ENCODE measurements around the gene ELMO2.

Gene ELMO2

GRCh38 chr20:46406200-46406985 lies at the start of gene ELMO2:
TSS of gene ELMO2 (minus strand) at chr20:46406615. CDS start at chr20:46394482, 12,133 bp downstream.
- no peaks in the 10 kb centered on the region for H3K27me3 ChIP-seq (ENCODE audit: control insufficient read depth, insufficient read depth, low read length)
- H3K4me1 ChIP-seq (ENCODE audit: control insufficient read depth, insufficient read depth, low read length) = peaks cover 23% of the 10 kb centered on the region
- peak within 1 kb of the TSS; percentile 66 for H3K9ac ChIP-seq (ENCODE audit: low read length)
- peak within 1 kb of the TSS; percentile 90 for H3K27ac ChIP-seq (ENCODE audit: low read depth, low read length)
- H3K4me3 ChIP-seq (ENCODE audit: low read length) = peak within 1 kb of the TSS; percentile 83
- H3K36me3 ChIP-seq (ENCODE audit: control insufficient read depth, insufficient read depth, low read length) = no peaks in the 10 kb centered on the region

- no peaks in the 10 kb centered on the region for H3K27me3 ChIP-seq (ENCODE audit: control insufficient read depth, insufficient read depth, low read length)
- no peak overlapping the region for H3K27ac ChIP-seq (ENCODE audit: low read depth, low read length)
- no peaks in the 10 kb centered on the region for H3K36me3 ChIP-seq (ENCODE audit: control insufficient read depth, insufficient read depth, low read length)
- no peak overlapping the region for H3K9ac ChIP-seq (ENCODE audit: low read length)
- H3K4me1 ChIP-seq (ENCODE audit: control insufficient read depth, insufficient read depth, low read length) = no peaks in the 10 kb centered on the region
- no peak overlapping the region for H3K4me3 ChIP-seq (ENCODE audit: low read length)
Observed at GRCh38 chr20:46455729-46456128, 49.3 kb upstream of the ELMO2 start.

GRCh38 chr20:46446851-46447250 lies 40.4 kb upstream of the ELMO2 start:
- H3K4me1 ChIP-seq (ENCODE audit: control insufficient read depth, insufficient read depth, low read length) = no peaks in the 10 kb centered on the region
- no peak overlapping the region for H3K27ac ChIP-seq (ENCODE audit: low read depth, low read length)
- no peaks in the 10 kb centered on the region for H3K27me3 ChIP-seq (ENCODE audit: control insufficient read depth, insufficient read depth, low read length)
- no peaks in the 10 kb centered on the region for H3K36me3 ChIP-seq (ENCODE audit: control insufficient read depth, insufficient read depth, low read length)
- no peak overlapping the region for H3K4me3 ChIP-seq (ENCODE audit: low read length)
- H3K9ac ChIP-seq (ENCODE audit: low read length) = no peak overlapping the region

GRCh38 chr20:46439837-46440236 lies 33.4 kb upstream of the ELMO2 start:
- H3K27me3 ChIP-seq (ENCODE audit: control insufficient read depth, insufficient read depth, low read length) = no peaks in the 10 kb centered on the region
- H3K9ac ChIP-seq (ENCODE audit: low read length) = no peak overlapping the region
- no peak overlapping the region for H3K4me3 ChIP-seq (ENCODE audit: low read length)
- H3K36me3 ChIP-seq (ENCODE audit: control insufficient read depth, insufficient read depth, low read length) = no peaks in the 10 kb centered on the region
- H3K27ac ChIP-seq (ENCODE audit: low read depth, low read length) = no peak overlapping the region
- H3K4me1 ChIP-seq (ENCODE audit: control insufficient read depth, insufficient read depth, low read length) = no peaks in the 10 kb centered on the region

GRCh38 chr20:46438156-46438750 lies 31.8 kb upstream of the ELMO2 start:
- Histone ChIP-seq H3K27ac (ENCODE audit: low read depth, low read length) (no peak overlapping the region), H3K27me3 (ENCODE audit: control insufficient read depth, insufficient read depth, low read length) (no peaks in the 10 kb centered on the region), H3K36me3 (ENCODE audit: control insufficient read depth, insufficient read depth, low read length) (no peaks in the 10 kb centered on the region), H3K4me1 (ENCODE audit: control insufficient read depth, insufficient read depth, low read length) (no peaks in the 10 kb centered on the region), H3K9ac (ENCODE audit: low read length) (no peak overlapping the region), H3K4me3 (ENCODE audit: low read length) (no peak overlapping the region)

- no peaks in the 10 kb centered on the region for H3K36me3 ChIP-seq (ENCODE audit: control insufficient read depth, insufficient read depth, low read length)
- H3K27me3 ChIP-seq (ENCODE audit: control insufficient read depth, insufficient read depth, low read length) = no peaks in the 10 kb centered on the region
- H3K9ac ChIP-seq (ENCODE audit: low read length) = no peak overlapping the region
- no peak overlapping the region for H3K4me3 ChIP-seq (ENCODE audit: low read length)
- no peaks in the 10 kb centered on the region for H3K4me1 ChIP-seq (ENCODE audit: control insufficient read depth, insufficient read depth, low read length)
- H3K27ac ChIP-seq (ENCODE audit: low read depth, low read length) = no peak overlapping the region
Observed at GRCh38 chr20:46435146-46435545, 28.7 kb upstream of the ELMO2 start.

- Histone ChIP-seq H3K27ac (ENCODE audit: low read depth, low read length) (no peak overlapping the region), H3K4me1 (ENCODE audit: control insufficient read depth, insufficient read depth, low read length) (no peaks in the 10 kb centered on the region), H3K9ac (ENCODE audit: low read length) (no peak overlapping the region), H3K4me3 (ENCODE audit: low read length) (no peak overlapping the region), H3K36me3 (ENCODE audit: control insufficient read depth, insufficient read depth, low read length) (no peaks in the 10 kb centered on the region), H3K27me3 (ENCODE audit: control insufficient read depth, insufficient read depth, low read length) (no peaks in the 10 kb centered on the region)
Observed at GRCh38 chr20:46434597-46434996, 28.2 kb upstream of the ELMO2 start.

GRCh38 chr20:46433051-46433450 lies 26.6 kb upstream of the ELMO2 start:
- H3K27me3 ChIP-seq (ENCODE audit: control insufficient read depth, insufficient read depth, low read length) = no peaks in the 10 kb centered on the region

GRCh38 chr20:46430921-46431712 lies 24.7 kb upstream of the ELMO2 start:
- no peaks in the 10 kb centered on the region for H3K4me1 ChIP-seq (ENCODE audit: control insufficient read depth, insufficient read depth, low read length)
- no peak overlapping the region for H3K9ac ChIP-seq (ENCODE audit: low read length)
- H3K4me3 ChIP-seq (ENCODE audit: low read length) = no peak overlapping the region
- H3K27ac ChIP-seq (ENCODE audit: low read depth, low read length) = no peak overlapping the region
- H3K36me3 ChIP-seq (ENCODE audit: control insufficient read depth, insufficient read depth, low read length) = no peaks in the 10 kb centered on the region
- no peaks in the 10 kb centered on the region for H3K27me3 ChIP-seq (ENCODE audit: control insufficient read depth, insufficient read depth, low read length)

More at GRCh38 chr20:46433051-46433450, 26.6 kb upstream of the ELMO2 start:
- no peaks in the 10 kb centered on the region for H3K4me1 ChIP-seq (ENCODE audit: control insufficient read depth, insufficient read depth, low read length)
- H3K4me3 ChIP-seq (ENCODE audit: low read length) = no peak overlapping the region
- no peaks in the 10 kb centered on the region for H3K36me3 ChIP-seq (ENCODE audit: control insufficient read depth, insufficient read depth, low read length)
- no peak overlapping the region for H3K9ac ChIP-seq (ENCODE audit: low read length)
- no peak overlapping the region for H3K27ac ChIP-seq (ENCODE audit: low read depth, low read length)

- Histone ChIP-seq H3K36me3 (ENCODE audit: control insufficient read depth, insufficient read depth, low read length) (no peaks in the 10 kb centered on the region), H3K4me1 (ENCODE audit: control insufficient read depth, insufficient read depth, low read length) (no peaks in the 10 kb centered on the region), H3K9ac (ENCODE audit: low read length) (no peak overlapping the region), H3K27ac (ENCODE audit: low read depth, low read length) (no peak overlapping the region), H3K4me3 (ENCODE audit: low read length) (no peak overlapping the region), H3K27me3 (ENCODE audit: control insufficient read depth, insufficient read depth, low read length) (peaks cover 2% of the 10 kb centered on the region)
Observed at GRCh38 chr20:46427384-46427783, 21.0 kb upstream of the ELMO2 start.

- Histone ChIP-seq H3K36me3 (ENCODE audit: control insufficient read depth, insufficient read depth, low read length) (no peaks in the 10 kb centered on the region), H3K27me3 (ENCODE audit: control insufficient read depth, insufficient read depth, low read length) (peaks cover 2% of the 10 kb centered on the region), H3K9ac (ENCODE audit: low read length) (no peak overlapping the region), H3K4me1 (ENCODE audit: control insufficient read depth, insufficient read depth, low read length) (no peaks in the 10 kb centered on the region), H3K27ac (ENCODE audit: low read depth, low read length) (no peak overlapping the region), H3K4me3 (ENCODE audit: low read length) (no peak overlapping the region)
Observed at GRCh38 chr20:46423882-46424482, 17.6 kb upstream of the ELMO2 start.

GRCh38 chr20:46423342-46423741 lies 16.9 kb upstream of the ELMO2 start:
- peaks cover 2% of the 10 kb centered on the region for H3K27me3 ChIP-seq (ENCODE audit: control insufficient read depth, insufficient read depth, low read length)
- no peak overlapping the region for H3K4me3 ChIP-seq (ENCODE audit: low read length)
- H3K36me3 ChIP-seq (ENCODE audit: control insufficient read depth, insufficient read depth, low read length) = no peaks in the 10 kb centered on the region
- H3K27ac ChIP-seq (ENCODE audit: low read depth, low read length) = no peak overlapping the region
- no peak overlapping the region for H3K9ac ChIP-seq (ENCODE audit: low read length)
- no peaks in the 10 kb centered on the region for H3K4me1 ChIP-seq (ENCODE audit: control insufficient read depth, insufficient read depth, low read length)
